K562 (cell line): ENCODE data around the gene STX19. TPM values are rescaled to one million over a fixed set of nuclear protein-coding genes. Genes with fewer than 3 reads are reported as not detected.

Experiments
- IFI16 ChIP-seq: fragments of 250-450 bp; sonication (Bioruptor Pico); IDR thresholded peaks from 2 replicates; pipeline ENCODE4 v2.1.2; 2022; ENCODE audit warnings: mild to moderate bottlenecking, inconsistent platforms
- L3MBTL2 ChIP-seq: fragments of 450-650 bp; IDR thresholded peaks from 2 replicates; pipeline ENCODE4 v1.6.1; 2016; ENCODE audit warnings: mild to moderate bottlenecking, moderate library complexity
- MED1 ChIP-seq: sonication (generic); formaldehyde crosslinking; IDR thresholded peaks from 2 replicates; pipeline ENCODE4 v1.8.1; 2023; ENCODE audit warnings: missing genetic modification reagents, borderline replicate concordance
- PCBP2 ChIP-seq: fragments of 200-400 bp; formaldehyde crosslinking; IDR thresholded peaks from 2 replicates; pipeline ENCODE4 v1.6.1; 2018; ENCODE audit warnings: low read length, low read depth, mild to moderate bottlenecking, moderate library complexity; ENCODE audit not compliant: poor library complexity, severe bottlenecking
- RAD21 ChIP-seq, 2 experiments: fragments of 250-450 bp in 1 of 2; fragments of 450-650 bp in 1 of 2; sonication (Bioruptor Pico) in 1 of 2; formaldehyde crosslinking in 1 of 2; IDR thresholded peaks in 1 of 2; conservative IDR thresholded peaks in 1 of 2; 2 replicates each; pipeline versions ENCODE4 v1.4.0 to v1.8.0; 2020 to 2022; ENCODE audit warnings: mild to moderate bottlenecking in 2 of 2, moderate library complexity in 1 of 2
- TEAD1 ChIP-seq, 2 experiments: fragments of 450-650 bp in 1 of 2; sonication (generic) in 1 of 2; formaldehyde crosslinking; IDR thresholded peaks; 2 replicates each; pipeline versions ENCODE4 v1.4.0 to v1.8.0; 2020 to 2022; ENCODE audit warnings: mild to moderate bottlenecking in 2 of 2, missing genetic modification reagents in 1 of 2
- ZNF165 ChIP-seq: fragments of 250-450 bp; sonication (Bioruptor Pico); IDR thresholded peaks from 2 replicates; pipeline ENCODE4 v1.4.0; 2020; ENCODE audit warnings: borderline replicate concordance
- polyA plus RNA-seq, 8 experiments: library from polyadenylated mRNA; depleted of rRNA in 4 of 8; stranded (reverse) in 5 of 8; unstranded in 3 of 8; fragments of >200 nt; fragmentation: Nextera tagmentation in 2 of 8; fragmentation: Illumina TruSeq in 1 of 8; extraction: Ambion mirVana in 2 of 8; extraction: Trizol in 1 of 8; gene quantifications; 2 replicates each; pipeline versions ENCODE4 v1.2.1 to v1.2.3, GENCODE V29; 2011 to 2014; ENCODE audit warnings: inconsistent platforms in 1 of 8, missing spikeins in 1 of 8
- total RNA-seq, 7 experiments: library from RNA; depleted of rRNA in 6 of 7; stranded (reverse); fragments of >200 nt in 6 of 7; fragmentation: Illumina TruSeq in 2 of 7; extraction: Trizol in 2 of 7; gene quantifications; 2 replicates each; pipeline versions ENCODE4 v1.2.1 to v1.2.3, GENCODE V29; 2011 to 2021; ENCODE audit warnings: low replicate concordance in 1 of 7
- TF ChIP-seq, protein P1 (sequence below): fragments of 200-800 bp; sonication (Bioruptor generic); IDR thresholded peaks from 2 replicates; pipeline ENCODE4 v1.6.1; 2017; ENCODE audit warnings: missing genetic modification characterization, missing compliant biosample characterization
- TF ChIP-seq, protein P2 (sequence below): fragments of 250-450 bp; sonication (Bioruptor Pico); IDR thresholded peaks from 2 replicates; pipeline ENCODE4 v1.4.0; 2020; ENCODE audit warnings: mild to moderate bottlenecking, moderate library complexity, borderline replicate concordance
- TF ChIP-seq, protein P3 (sequence below): fragments of 450-650 bp; formaldehyde crosslinking; IDR thresholded peaks from 2 replicates; pipeline ENCODE4 v1.4.0; 2020; ENCODE audit warnings: mild to moderate bottlenecking, moderate library complexity
- TF ChIP-seq, protein P4 (sequence below), 2 experiments: fragments of 250-450 bp in 1 of 2; fragments of 450-650 bp in 1 of 2; sonication (Bioruptor Pico) in 1 of 2; IDR thresholded peaks; 2 replicates each; pipeline versions ENCODE4 v1.6.1 to v1.8.0; 2016 to 2021; ENCODE audit warnings: mild to moderate bottlenecking in 2 of 2, moderate library complexity in 2 of 2, missing compliant biosample characterization in 1 of 2, missing genetic modification characterization in 1 of 2
- TF ChIP-seq, protein P5 (sequence below), 3 experiments: IDR thresholded peaks in 2 of 3; conservative IDR thresholded peaks in 1 of 3; 2 replicates each; pipeline ENCODE4 v1.5.1; 2011 to 2012; ENCODE audit warnings: low read length in 3 of 3, mild to moderate bottlenecking in 3 of 3, control low read depth in 2 of 3, improper control_type of control experiment in 1 of 3, inconsistent platforms in 1 of 3, low read depth in 1 of 3, mixed read lengths in 1 of 3, moderate library complexity in 1 of 3; ENCODE audit not compliant: insufficient read depth in 2 of 3
- TF ChIP-seq, protein P6 (sequence below): sonication (generic); formaldehyde crosslinking; IDR thresholded peaks from 2 replicates; pipeline ENCODE4 v1.8.1; 2023; ENCODE audit warnings: mild to moderate bottlenecking, missing genetic modification reagents
- TF ChIP-seq, protein P7 (sequence below): sonication (generic); formaldehyde crosslinking; IDR thresholded peaks from 2 replicates; pipeline ENCODE4 v1.8.0; 2022; ENCODE audit warnings: mild to moderate bottlenecking, missing genetic modification reagents

Gene STX19
- total and polyA plus RNA-seq, 9 of the 15 experiments (the other 6 are each of a cell fraction or from before 2014, with no cell fraction given), result 0.04 TPM; not detected in 8

DNA sequence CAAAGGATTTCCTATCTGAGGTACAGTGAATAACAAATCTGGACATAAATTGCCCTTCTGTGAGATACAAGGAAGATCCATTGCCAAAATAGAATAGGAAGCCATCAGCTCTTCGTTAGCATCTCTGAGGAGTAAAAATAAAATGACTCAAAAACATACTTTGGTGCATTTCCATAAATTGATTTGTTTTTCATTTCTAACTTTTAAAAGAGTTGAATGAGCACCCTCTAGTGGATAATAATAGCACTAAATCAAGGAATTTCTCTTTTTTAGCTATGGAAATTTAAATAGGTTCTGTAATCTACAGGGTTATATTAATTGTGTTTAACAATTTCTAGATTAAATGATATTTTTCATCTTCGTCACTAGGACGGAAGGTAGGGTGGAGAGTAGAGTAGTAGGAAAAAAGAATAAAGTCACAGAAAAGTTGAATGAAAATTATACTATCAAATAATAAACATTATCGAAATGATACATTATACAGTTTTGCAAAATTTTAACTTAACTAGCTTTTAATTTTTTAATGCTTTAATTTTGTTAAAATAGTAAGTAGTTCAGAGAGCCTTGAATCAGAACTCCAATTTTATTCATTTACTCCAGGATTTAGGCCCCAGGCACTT is 40.9 kb upstream of the STX19 start (continued):
- TF ChIP-seq ZNF165 (CRISPR knock-in tag), result no peak
- TF ChIP-seq PCBP2, result no peak
- TF ChIP-seq, protein P1, sequence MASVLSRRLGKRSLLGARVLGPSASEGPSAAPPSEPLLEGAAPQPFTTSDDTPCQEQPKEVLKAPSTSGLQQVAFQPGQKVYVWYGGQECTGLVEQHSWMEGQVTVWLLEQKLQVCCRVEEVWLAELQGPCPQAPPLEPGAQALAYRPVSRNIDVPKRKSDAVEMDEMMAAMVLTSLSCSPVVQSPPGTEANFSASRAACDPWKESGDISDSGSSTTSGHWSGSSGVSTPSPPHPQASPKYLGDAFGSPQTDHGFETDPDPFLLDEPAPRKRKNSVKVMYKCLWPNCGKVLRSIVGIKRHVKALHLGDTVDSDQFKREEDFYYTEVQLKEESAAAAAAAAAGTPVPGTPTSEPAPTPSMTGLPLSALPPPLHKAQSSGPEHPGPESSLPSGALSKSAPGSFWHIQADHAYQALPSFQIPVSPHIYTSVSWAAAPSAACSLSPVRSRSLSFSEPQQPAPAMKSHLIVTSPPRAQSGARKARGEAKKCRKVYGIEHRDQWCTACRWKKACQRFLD (CRISPR knock-in tag), result no peak
- TF ChIP-seq, protein P2, sequence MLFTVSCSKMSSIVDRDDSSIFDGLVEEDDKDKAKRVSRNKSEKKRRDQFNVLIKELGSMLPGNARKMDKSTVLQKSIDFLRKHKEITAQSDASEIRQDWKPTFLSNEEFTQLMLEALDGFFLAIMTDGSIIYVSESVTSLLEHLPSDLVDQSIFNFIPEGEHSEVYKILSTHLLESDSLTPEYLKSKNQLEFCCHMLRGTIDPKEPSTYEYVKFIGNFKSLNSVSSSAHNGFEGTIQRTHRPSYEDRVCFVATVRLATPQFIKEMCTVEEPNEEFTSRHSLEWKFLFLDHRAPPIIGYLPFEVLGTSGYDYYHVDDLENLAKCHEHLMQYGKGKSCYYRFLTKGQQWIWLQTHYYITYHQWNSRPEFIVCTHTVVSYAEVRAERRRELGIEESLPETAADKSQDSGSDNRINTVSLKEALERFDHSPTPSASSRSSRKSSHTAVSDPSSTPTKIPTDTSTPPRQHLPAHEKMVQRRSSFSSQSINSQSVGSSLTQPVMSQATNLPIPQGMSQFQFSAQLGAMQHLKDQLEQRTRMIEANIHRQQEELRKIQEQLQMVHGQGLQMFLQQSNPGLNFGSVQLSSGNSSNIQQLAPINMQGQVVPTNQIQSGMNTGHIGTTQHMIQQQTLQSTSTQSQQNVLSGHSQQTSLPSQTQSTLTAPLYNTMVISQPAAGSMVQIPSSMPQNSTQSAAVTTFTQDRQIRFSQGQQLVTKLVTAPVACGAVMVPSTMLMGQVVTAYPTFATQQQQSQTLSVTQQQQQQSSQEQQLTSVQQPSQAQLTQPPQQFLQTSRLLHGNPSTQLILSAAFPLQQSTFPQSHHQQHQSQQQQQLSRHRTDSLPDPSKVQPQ (CRISPR knock-in tag), result no peak
- TF ChIP-seq, protein P3, sequence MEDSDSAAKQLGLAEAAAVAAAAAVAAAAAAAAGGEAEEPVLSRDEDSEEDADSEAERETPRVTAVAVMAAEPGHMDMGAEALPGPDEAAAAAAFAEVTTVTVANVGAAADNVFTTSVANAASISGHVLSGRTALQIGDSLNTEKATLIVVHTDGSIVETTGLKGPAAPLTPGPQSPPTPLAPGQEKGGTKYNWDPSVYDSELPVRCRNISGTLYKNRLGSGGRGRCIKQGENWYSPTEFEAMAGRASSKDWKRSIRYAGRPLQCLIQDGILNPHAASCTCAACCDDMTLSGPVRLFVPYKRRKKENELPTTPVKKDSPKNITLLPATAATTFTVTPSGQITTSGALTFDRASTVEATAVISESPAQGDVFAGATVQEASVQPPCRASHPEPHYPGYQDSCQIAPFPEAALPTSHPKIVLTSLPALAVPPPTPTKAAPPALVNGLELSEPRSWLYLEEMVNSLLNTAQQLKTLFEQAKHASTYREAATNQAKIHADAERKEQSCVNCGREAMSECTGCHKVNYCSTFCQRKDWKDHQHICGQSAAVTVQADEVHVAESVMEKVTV, result 0 out of 2 replicates have a peak, but pooled peaks have one; percentile 7
- TF ChIP-seq, protein P4, sequence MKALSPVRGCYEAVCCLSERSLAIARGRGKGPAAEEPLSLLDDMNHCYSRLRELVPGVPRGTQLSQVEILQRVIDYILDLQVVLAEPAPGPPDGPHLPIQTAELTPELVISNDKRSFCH (CRISPR knock-in tag; IDR thresholded peaks at IDR 0.05), result no peak
- TF ChIP-seq, protein P4 (tag; IDR thresholded peaks at IDR 0.05), result no peak
- TF ChIP-seq, protein P5, sequence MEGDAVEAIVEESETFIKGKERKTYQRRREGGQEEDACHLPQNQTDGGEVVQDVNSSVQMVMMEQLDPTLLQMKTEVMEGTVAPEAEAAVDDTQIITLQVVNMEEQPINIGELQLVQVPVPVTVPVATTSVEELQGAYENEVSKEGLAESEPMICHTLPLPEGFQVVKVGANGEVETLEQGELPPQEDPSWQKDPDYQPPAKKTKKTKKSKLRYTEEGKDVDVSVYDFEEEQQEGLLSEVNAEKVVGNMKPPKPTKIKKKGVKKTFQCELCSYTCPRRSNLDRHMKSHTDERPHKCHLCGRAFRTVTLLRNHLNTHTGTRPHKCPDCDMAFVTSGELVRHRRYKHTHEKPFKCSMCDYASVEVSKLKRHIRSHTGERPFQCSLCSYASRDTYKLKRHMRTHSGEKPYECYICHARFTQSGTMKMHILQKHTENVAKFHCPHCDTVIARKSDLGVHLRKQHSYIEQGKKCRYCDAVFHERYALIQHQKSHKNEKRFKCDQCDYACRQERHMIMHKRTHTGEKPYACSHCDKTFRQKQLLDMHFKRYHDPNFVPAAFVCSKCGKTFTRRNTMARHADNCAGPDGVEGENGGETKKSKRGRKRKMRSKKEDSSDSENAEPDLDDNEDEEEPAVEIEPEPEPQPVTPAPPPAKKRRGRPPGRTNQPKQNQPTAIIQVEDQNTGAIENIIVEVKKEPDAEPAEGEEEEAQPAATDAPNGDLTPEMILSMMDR (IDR thresholded peaks at IDR 0.05 in 2 of 3, conservative IDR thresholded peaks at IDR 0.05 in 1 of 3; ENCODE audit: insufficient read depth in 2 of 3, low read depth in 1 of 3, low read length in 3 of 3), result peak in 1 of 3 experiments; percentile 49; a peak in 3 of 6 replicates
- no peak for TF ChIP-seq L3MBTL2
- no peak for TF ChIP-seq MED1
- TF ChIP-seq, protein P6, sequence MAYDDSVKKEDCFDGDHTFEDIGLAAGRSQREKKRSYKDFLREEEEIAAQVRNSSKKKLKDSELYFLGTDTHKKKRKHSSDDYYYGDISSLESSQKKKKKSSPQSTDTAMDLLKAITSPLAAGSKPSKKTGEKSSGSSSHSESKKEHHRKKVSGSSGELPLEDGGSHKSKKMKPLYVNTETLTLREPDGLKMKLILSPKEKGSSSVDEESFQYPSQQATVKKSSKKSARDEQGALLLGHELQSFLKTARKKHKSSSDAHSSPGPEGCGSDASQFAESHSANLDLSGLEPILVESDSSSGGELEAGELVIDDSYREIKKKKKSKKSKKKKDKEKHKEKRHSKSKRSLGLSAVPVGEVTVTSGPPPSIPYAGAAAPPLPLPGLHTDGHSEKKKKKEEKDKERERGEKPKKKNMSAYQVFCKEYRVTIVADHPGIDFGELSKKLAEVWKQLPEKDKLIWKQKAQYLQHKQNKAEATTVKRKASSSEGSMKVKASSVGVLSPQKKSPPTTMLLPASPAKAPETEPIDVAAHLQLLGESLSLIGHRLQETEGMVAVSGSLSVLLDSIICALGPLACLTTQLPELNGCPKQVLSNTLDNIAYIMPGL (CRISPR knock-in tag), result no peak
- TF ChIP-seq RAD21 (CRISPR knock-in tag; conservative IDR thresholded peaks at IDR 0.05 in 1 of 2, IDR thresholded peaks at IDR 0.05 in 1 of 2), result peak; percentile 29 to 47; a peak in 3 of 4 replicates
- no peak for TF ChIP-seq TEAD1 (CRISPR knock-in tag; IDR thresholded peaks at IDR 0.05)
- TF ChIP-seq, protein P7, sequence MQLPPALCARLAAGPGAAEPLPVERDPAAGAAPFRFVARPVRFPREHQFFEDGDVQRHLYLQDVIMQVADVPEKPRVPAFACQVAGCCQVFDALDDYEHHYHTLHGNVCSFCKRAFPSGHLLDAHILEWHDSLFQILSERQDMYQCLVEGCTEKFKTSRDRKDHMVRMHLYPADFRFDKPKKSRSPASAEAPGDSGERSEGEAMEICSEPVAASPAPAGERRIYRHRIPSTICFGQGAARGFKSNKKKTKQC (CRISPR knock-in tag), result no peak
- no peak for TF ChIP-seq IFI16 (CRISPR knock-in tag)
